ENCODE measurements around the gene MRPL49.

- TF ChIP-seq CTCF (IDR thresholded peaks at IDR 0.05; ENCODE audit: low read length) (no peak), EZH2 (optimal IDR thresholded peaks at IDR 0.05; ENCODE audit: low read depth, low read length) (no peak), EZH2phosphoT487 (IDR thresholded peaks at IDR 0.05; ENCODE audit: low read length) (no peak)
Observed at GRCh38 chr11:65147352-65148075, 25.4 kb downstream of the MRPL49 start.

Measured in MM.1S (cell line).